ENCODE measurements around the gene ATE1.
"Not testable (repeated sequence)": the region's sequence is repeated elsewhere in the genome, so short reads cannot be mapped to it uniquely, and the experiment has no call there.

ATE1 gene

DNA sequence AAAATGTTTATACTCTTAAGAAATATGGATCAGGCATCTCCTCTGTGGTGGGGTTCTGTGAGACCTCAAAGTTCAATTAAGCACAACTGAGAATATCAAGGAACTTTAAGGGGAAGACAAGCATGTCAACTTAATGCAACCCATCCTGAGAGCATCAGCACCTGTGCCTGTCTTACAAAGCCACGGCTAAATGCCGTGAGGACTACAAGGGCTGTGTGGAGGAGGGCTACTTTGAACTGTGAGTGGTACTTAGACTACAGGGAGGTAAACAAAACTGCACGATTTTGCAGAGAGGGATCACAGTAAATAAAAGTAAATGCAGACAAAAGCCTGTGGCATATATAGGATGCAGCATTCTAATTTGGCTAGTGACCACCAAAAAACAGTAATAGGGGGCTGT, 139.1 kb downstream of the ATE1 start:
- DNase-seq (ENCODE audit: low read depth, low spot score): no peak

DNA sequence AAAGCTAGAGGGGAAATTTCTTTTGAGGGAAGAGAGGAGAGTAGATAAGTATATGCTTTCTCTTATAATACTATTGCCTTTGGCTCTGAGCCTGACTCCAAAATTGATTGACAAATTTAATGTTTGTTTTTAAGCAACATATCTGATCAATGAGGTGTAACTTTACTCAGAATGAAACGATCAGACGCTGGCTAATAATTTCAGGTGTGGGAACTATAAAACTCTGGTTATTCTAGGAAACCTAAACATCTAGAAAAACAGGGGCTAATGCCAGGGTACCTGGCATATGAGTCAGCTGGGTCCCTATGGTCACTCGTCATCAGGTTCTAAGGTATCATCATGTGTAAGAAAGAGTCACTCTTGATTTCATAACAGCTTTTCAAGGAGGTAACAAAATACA, 139.7 kb downstream of the ATE1 start:
- no peak for DNase-seq (ENCODE audit: low read depth, low spot score)

DNA sequence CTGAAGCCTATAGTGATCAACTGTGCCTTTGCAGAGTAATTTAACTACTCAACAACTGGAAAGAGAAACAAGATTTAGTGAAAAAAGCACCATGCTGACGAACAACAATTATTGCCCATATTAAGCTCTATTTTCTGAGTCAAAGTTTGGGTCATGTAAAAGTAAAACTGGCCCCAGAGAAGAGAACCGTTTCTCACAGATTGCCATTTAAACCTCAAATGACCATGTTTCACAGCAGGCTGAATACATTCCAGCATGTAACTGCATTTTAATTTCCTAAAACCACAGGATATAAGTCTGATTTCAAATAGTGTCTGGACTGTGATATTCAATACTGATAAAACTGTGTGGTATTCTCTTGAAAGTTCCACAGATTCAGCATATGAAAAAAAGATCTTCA, 140.7 kb downstream of the ATE1 start:
- DNase-seq (ENCODE audit: low read depth, low spot score): no peak

DNA sequence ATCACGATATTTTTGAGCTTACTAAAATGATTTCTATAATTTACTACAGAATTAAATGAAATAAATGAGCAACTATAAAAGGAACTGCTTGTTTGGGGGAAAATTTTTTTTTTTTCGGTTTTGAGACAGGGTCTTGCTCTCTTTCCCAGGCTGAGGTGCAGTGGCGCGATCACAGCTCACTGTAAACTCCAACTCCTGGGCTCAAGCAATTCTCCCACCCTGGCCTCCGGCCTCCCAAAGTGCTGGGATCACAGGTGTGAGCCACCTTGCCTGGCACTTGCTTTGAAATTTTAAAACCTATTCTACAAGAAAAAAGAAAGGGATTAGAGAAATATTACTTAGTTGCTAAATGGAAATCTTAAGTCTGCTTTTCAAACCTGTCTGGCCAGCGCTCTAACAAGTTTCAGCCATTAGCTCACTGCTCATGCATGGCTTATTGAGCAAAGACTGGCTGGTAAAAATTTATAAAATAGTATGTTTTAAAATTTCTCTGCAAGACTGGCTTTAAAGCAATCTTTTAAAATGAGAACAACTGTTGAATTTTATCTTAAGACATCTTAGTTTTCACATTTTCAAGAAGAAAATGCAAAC, 144.0 kb downstream of the ATE1 start:
- DNase-seq (ENCODE audit: low read depth, low spot score): no peak

DNA sequence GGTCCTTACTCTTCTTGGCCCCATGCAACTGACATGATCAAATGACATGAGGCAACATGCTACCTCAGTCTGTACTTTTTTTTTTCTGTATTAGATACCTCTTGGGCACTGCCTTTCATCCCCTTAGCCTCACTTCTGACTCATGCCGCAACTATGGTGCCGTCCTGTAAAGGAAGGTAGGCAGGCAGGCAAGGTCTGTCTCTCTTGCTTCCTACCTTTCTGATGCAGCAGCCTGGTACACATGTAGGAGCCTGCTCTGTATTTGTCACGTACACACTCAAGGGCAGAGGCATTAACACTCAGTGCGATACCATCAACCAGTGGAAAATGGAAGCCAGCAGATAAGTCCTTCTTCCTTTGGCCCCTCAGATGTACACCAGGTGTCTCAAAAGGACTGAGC, 146.7 kb downstream of the ATE1 start:
- DNase-seq (ENCODE audit: low read depth, low spot score): no peak

DNA sequence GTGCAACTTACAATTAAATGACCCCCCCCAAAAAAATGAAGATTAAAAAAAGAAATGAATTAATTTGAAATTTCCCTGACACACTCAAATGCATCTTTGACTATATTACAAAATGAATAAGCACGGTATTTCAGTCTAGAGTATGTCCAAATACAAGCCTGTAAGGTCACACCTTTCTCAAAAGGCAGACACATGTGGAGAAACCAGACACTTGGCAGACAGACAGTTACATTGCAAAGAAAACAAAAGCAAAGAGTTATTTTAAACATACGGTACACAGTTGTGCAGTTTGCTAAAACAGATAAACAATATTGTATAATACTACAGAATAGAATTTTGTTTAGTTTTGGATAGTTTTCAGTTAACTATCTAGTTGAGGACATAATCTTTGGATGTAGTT, 153.0 kb downstream of the ATE1 start:
- peak; percentile 28 for DNase-seq (ENCODE audit: low read depth, low spot score)

DNA sequence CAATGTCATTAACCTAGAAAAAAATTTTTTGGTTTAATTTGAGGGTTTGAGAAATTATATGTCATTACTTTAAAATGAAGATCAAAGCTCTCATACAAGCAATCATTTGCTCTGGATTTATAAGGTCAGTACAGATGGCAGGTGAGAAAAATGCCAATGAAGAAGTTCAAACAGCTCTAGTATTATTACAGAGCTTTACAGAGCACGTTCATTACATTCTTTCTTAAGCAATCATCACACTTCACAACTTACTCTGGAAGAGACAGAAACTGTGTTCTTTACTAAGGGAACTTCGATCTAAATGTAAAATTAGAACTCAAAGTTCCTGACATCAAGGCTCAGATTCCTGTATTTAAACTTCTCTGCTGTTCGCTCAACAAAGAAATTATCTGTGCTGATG, 153.4 kb downstream of the ATE1 start:
- DNase-seq (ENCODE audit: low read depth, low spot score): no peak

DNA sequence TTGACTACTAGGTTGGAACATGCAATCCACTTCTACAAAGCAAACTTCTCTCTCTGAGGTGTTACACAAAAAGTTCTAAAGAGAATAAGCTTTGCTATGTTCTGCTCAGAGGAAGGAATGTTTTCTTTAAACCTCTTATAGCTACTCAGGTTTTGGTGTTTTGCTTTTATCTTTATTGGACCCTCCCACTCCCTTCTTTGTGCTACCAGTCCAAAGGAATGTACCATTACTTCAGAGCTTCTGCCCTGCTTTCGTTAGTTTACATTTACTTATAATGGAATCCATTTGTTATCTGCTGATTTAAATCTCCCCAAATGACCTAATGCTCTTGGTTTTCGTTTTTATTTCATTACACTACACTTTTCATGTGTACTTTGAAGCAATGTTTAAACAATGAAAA, 154.9 kb downstream of the ATE1 start:
- no peak for DNase-seq (ENCODE audit: low read depth, low spot score)

DNA sequence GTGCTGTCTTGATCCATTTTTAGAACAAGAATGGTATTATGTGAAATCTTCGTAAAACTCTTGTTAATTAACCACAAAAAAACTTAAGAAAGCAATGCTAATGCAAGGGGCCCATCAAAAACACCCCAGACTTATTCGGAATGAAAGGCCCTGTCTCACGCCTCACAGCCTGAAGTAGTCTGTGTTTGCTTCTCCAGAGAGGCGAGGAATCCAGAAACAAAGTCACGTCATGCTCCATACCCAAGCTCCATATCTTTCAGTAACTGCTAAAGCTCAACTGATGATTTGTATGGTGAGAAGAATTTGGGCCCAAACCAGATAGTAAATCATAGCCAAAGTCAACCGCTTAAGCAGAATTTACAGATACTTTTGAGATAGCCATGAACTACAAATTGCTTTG, 155.4 kb downstream of the ATE1 start:
- DNase-seq (ENCODE audit: low read depth, low spot score): no peak

DNA sequence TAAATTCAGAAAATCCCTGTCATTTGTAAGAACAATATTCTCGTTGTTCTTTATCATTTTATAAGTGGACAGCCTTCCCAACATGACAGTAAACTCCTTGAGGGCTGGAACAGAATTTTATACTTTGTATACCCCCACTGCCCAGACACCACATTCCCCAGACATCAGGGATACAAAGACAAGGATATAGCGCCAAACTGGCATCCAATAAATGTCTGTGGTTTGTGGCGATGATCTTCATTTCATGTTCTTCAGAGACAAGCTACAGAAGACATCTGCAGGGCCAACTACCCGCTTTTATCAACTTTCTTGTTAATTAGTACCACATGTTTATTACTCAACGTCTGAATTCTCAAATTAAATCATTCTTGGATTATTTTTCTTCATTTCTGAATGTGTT, 155.9 kb downstream of the ATE1 start:
- no peak for DNase-seq (ENCODE audit: low read depth, low spot score)

DNA sequence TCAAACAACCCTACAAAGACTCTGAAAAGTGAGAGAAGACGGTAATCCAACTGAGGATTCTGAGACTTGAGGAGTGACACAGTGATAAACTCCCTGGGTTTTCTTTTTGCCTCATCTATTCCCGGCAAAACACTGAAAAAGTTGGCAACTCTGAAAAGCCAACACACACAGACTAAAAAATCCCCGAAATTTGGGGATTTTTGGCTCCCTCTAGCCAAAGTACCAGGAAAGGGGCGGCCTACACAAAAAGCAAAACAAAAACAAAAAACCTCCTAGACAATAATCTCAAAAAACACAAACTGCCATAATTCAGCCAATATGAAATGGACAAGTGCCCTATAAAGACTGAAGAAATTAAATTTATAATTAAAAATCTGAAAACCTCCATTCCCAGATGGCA, 161.4 kb downstream of the ATE1 start:
- DNase-seq (ENCODE audit: low read depth, low spot score): no peak

DNA sequence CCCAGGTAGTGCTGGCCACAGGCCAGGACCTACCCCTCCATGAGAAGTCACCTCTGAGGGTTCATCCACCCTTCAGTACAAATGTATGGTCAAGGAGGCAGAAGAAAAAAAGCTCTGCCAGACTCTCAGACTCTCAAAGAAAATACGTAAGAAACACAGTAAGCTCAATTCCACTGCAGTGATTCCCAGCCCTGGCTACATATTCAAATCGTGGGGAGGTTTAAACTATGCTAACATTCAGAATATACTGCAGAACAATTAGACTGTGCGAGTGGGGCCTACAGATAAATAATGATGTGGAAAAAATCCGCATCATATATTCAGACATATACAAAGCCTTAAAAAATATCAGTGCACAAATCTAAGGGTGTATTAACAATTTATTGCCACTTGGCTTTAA, 162.6 kb downstream of the ATE1 start:
- no peak for DNase-seq (ENCODE audit: low read depth, low spot score)

DNA sequence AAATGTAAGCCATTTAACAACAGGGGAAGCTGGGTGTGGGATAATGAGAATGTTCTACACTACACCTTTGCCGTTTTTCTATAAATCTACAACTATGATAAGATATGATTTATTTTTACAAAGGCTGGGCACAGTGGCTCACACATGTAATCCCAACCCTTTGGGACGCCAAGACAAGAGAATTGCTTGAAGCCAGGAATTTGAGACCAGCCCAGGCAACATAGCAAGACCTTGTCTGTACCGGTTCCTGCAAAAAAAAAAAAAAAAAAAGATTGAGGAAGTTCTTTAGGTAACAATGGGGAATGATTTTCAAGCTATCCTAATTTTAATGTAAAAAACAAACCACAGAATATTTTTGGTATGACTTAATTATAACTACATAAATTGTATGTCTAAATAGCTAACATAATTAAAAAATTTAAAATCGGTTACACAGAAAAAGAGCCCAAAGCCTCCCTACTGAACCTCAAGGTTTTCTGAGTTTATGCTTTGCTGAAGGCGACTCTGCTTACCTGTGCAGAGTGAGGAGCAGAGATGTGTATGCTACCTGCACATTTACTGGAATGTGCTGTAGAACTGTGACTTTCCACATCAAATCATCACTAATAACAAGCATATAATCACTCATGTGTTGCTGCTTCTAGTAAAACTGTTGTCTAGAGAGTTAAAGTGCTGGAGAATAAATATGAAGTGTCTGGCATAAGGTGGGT, 163.4 kb downstream of the ATE1 start:
- no peak for DNase-seq (ENCODE audit: low read depth, low spot score)

DNA sequence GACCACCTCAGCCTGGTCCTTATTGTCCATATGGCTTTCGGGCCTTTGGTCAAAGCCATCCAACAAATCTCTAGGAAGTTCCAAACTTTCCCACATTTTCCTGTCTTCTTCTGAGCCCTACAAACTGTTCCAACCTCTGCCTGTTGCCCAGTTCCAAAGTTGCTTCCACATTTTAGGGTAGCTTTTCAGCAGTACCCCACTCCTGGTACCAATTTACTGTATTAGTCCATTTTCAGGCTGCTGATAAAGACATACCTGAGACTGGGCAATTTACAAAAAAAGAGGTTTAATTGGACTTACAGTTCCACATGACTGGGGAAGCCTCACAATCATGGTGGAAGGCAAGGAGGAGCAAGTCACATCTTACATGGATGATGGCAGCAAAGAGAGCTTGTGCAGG, 170.6 kb downstream of the ATE1 start:
- not testable (repeated sequence) for DNase-seq (ENCODE audit: low read depth, low spot score)

DNA sequence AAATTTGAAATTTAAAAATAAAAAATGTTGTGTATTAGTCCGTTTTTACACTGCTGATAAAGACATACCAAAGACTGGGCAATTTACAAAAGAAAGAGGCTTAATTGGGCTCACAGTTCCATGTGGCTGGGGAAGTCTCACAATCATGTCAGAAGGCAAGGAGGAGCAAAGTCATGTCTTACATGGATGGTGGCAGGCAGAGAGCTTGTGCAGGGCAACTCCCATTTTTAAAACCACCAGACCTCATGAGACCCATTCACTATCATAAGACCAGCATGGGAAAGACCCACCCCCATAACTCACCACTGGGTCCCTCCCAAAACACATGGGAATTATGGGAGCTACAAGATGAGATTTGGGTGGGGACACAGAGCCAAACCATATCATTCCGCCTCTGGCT, 172.3 kb downstream of the ATE1 start:
- DNase-seq (ENCODE audit: low read depth, low spot score): not testable (repeated sequence)

DNA sequence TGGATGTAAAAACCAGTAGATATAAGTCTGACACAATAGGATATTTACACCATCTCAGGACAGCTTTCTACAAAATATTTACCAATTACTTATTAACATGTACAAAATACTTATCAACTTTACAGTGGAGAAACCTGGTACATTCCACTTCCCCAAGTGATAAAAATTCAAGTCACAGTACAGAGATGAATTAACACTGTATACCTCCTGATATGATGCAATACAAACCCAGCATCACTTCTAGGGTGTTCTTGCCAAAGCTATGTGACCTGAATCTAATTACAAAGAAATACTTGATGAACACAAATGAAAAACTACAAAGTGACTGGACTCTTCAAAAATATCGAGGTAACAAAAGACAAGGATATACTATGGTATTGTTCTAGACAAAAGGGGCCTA, 173.2 kb downstream of the ATE1 start:
- no peak for DNase-seq (ENCODE audit: low read depth, low spot score)

DNA sequence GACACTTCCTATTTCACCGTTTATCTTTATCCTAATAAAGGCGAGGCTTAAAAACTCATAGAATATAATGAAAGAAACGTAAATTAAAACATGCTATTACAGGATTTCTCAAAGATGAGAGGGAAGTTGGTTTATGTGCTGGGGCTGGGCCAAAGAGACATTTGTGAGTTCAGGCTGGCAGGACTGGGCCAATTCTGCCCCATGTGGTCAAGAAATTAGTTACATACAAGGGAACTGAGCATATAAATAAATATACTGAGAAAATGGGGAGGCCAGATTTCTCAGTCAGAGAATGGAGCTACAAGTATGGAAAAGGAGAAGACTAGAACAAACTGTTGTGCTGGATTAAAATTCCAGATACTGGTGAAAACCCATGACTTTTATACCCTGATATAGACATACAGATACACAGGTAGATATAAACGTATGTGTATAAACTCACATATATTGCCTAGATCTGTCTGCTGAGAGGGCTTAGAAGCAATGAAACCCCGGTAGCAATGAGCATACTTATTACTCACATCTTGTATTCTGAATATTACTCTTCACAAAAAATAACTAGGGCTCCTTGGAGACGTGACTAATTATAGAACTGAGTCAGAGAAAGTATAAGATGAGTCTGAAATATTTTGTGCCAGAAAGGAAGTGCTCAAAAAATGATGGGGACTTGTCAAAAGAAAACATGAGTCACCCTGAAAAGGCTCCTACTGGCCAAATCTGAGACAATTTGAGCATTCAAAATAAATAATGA, 173.9 kb downstream of the ATE1 start:
- DNase-seq (ENCODE audit: low read depth, low spot score): peak; percentile 15

DNA sequence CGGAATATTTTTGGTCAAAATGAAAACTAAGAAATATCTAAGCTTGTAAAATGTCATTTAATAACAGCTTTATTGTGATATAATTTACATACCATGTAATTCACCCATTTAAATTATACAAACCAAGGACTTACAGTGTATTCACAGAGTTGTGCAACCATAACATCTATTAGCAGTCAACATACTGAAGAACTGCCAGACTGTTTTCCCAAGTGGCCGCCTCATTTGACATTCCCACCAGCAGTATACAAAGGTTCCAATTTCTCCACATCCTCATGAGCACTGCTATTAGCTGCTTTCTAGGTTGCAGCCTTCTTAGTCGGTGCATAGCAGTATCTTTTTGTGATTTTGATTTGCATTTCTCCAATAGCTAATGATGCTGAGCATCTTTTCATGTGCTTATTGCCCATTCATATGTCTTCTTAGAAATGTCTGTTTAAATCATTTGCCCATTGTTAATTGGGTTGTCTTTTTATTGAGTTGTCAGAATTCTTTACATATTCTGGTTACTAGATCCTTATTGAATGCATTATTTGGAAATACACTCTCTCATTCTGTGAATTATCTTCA, 176.6 kb downstream of the ATE1 start:
- DNase-seq (ENCODE audit: low read depth, low spot score): no peak

DNA sequence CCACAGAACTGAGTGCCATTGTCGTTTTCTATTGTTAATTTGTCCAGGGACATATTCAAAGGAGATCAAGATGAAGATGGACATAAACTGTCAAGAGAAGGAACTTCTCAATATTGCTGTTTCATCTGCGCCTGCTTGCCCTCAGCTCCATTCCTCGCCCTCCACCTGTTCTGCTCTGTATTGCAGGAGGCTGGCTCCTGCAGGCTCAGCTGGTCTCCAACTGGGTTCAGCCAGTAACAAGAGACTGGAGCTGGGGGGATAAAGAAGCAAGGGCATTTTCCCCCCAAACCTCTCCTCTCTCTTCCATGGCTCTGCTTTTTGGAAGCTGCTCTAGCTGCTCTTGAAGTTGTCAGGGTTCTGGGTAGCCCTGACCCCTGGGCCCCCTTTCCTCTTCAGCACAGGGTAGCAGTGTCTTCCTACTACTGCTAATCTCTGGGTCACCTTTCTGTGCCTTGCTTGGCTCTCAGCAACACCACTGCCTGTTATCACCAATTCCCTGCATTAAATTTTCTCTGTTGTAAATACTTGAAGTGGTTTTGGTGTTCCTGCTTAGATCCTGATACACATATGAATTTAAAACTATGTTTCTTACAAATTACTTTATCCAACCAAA, 180.6 kb downstream of the ATE1 start:
- no peak for DNase-seq (ENCODE audit: low read depth, low spot score)

DNA sequence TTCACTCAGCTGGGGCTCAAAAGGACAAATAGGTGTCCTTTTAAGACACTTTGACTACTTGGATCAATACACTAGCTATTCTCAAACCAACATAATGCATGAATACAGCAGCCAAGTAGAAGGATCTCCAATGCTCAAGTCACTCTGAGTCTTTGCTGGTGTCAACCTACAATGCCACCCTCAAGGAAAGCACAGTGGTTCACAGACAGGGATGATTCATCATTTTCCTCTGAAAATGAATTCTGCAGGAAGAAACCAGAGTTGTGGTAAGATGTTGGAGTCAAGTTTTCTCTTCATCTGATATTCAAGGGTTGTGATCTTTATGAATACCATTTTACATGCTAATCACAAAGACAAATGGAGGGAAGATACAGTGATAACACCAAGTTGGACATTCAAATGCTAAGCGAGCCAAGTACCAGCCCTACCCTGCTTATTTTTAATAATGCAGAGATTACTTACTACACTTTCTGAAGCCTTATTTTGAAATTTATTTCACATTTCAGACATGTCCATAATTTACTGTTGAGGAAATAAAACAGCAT, 186.5 kb downstream of the ATE1 start:
- no peak for DNase-seq (ENCODE audit: low read depth, low spot score)

DNA sequence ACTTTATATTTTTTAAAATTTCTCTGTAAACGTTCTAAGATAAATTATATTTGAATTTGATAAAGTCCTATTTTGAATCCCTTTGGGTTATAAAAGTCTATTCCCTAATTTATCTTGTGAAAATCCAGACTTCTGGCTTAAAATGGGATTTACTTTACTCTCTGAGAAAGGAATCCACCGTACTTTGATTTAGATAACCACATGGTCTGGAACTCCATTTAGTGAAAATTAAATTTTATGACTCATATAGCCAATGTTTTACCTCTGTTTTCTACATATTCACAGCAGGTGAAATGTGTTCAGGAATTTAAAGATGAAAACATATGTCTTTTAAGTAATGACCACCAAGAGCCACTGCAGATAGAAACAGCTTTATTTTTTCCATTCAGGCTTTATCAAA, 187.8 kb downstream of the ATE1 start:
- no peak for DNase-seq (ENCODE audit: low read depth, low spot score)

DNA sequence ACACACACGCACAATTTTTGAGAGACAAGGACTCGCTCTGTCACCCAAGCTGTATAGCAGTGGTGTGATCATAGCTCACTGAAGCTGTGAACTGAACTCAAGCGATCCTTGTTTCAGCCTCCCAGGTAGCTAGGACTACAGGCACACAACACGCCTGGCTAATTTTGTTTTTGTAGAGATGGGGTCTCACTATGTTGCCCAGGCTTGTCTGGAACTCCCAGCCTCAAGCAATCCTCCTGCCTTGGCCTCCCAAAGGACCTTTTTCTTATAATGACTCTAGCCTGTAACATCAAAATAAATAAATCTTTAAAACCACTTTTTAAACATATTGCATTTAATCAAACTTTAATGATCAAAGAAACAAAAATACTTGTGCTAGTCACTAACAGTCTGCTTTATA, 188.7 kb downstream of the ATE1 start:
- DNase-seq (ENCODE audit: low read depth, low spot score): no peak

Measured in smooth muscle cell of the brain vasculature (primary cell).